ENCODE results near the gene ZBTB45.
"Not testable (repeated sequence)": the region's sequence is repeated elsewhere in the genome, so short reads cannot be mapped to it uniquely, and the experiment has no call there.

The ZBTB45 gene

DNA sequence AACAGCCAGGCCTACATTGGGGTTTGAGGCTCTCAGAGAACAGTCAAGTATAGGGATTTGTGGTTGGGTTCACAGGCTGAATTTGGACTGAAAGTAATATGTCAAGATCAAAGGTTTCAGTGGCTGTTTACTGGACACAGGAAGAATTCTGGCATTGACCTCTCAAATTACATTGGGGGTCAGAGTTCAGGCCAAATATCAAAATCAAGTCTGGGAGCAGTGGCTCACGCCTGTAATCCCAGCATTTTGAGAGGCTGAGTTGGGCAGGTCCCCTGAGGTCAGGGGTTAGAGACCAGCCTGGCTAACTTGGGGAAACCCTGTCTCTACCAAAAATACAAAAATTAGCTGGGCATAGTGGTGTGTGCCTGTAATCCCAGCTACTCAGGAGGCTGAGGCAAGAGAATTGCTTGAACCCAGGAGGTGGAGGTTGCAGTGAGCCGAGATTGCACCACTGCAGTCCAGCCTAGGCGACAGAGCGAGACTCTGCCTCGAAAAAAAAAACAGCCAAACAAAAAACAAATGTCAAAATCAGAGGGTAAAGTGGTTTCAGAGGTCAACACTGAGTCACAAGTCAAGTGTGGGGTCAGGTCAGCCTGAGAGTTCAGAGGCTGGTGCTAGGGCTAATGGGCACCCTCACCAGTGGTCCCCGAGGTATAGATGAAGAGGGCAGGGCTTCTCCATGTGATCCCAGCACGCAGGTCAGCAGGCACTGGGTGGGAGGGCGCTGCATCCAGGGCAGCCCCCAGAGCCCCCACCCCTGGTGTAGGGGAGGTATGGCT lies 9.3 kb downstream of the ZBTB45 start:
- DNase-seq: no peak

DNA sequence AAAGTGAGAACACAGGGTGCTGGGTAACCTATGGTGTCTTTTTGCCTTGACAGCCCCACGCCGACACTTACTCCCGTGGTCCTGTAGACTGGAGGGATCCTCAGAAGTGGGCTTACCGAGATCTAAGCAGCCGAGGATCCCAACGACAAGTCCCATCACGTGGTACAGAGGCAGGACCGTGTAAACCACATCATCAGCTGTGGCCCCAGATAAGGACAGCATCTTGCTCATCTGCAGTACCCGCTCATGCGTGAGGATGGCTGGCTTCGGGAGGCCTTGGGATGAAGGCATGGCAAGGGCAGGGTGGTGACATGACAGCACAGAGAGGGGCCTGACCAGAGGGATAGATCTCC lies 9.9 kb downstream of the ZBTB45 start:
- no peak for DNase-seq

DNA sequence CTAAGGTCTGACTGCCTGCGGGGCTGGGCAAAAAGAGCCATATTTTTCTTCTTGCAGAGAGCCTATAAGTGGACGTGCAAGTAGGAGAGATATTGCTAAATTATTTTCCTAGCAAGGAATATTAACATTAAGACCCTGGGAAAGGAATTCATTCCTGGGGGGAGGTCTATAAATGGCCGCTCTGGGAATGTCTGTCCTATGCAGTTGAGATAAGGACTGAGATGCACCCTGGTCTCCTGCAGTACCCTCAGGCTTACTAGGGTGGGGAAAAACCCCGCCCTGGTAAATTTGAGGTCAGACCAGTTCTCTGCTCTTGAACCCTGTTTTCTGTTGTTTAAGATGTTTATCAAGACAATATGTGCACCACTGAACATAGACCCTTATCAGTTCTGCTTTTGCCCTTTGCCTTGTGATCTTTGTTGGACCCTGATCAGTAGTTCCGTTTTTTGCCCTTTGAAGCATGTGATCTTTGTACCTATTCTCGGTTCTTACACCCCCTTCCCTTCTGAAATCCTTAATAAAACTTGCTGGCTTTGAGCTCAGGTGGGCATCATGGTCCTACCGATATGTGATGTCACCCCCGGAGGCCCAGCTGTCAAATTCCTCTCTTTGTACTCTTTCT lies 11.9 kb downstream of the ZBTB45 start:
- DNase-seq: not testable (repeated sequence)

- DNase-seq: no peak
Observed at GRCh38 chr19:58500242-58500641, 19.4 kb downstream of the ZBTB45 start.

DNA sequence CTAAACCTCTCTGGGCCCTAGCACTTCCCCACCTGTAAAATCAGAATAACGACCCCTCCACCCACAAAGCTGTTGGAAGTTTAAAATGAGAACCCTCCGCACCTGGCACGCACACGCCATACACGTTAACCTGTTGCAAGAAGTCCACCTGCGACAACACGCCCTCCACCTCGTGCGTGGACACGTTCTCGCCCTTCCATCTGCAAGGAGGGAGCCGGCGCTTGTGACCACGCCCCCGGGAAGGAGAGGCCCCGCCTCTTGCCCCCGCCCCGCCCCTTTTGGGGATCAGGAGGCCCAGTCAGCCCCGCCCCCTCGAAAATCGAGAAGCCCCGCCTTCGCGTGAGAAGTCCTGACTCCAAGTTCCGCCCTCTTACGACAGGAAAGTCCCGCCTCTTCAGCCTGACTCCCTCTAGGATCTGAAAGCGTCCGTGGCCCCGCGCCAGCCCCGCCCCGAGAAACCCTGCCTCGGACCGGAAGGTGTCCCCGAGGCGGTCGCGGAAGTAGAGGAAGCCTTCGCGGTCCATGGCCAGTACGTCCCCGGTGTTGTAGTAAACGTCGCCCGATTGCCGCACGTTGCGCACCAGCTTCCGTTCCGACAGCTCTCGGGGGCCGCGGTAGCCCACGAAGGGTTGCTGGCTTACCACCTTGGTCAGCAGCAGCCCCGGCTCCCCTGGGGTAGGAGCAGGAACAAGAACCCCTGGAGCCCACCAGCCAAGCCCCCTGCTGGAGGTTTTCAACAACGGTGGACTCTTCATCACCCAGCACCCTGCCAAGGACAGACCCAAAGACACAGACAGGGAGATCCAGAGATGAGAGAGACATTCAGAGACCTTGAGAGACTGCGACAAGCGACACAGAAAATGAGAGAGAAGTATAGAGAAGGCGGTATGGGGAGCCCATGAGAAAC lies 20.3 kb downstream of the ZBTB45 start:
- peak; percentile 99 for DNase-seq

DNA sequence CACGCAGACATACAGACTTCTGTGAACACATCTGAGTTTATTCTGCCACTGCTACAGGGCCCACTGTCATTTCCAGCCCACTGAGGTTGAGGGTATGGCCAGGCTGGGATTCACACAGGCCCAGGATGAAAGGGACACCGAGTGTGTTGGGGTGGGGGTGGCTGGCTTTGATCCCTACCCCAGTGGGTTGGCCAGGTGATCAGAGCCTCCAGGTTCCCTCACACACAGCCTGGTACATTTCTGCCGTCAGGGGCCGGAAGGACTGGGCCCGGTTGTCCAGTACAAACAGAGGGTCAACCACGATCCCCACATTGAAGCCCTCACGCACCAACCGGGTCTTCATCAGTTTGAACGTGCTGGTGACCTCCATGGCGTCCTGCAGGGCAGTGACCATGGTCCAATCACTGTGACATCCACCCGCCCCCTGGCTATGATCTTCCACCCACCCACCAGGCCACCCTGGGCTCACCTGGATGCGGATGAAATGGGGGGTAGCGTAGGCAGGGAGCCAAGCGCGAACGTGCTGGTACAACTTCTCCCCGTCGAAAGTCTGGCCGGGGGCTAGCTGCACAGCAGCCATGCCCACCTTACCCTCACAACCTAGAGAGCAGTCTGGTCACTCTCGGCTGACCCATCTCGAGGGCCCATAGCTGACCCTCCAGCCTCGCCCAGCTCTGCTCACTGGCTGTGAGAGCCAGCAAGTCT lies 21.1 kb downstream of the ZBTB45 start:
- no peak for DNase-seq

- DNase-seq: no peak
Observed at GRCh38 chr19:58497634-58498170, 21.9 kb downstream of the ZBTB45 start.

DNA sequence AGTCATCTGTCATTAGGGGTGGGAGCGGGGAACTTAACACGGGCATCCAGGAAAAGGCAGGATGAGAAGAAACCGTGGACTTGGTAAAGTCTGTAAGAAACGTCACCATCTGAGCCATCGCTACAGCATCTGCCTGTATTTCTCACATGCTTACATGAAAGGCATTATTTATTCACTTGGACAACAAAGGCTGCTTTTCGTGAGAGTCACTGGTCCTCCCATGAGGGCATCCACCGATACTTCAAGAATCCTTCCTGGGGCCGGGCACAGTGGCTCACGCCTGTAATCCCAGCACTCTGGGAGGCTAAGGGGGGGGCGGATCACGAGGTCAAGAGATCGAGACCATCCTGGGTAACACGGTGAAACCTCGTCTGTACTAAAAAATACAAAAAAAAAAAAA lies 27.3 kb downstream of the ZBTB45 start:
- DNase-seq: no peak

GRCh38 chr19:58491393-58491792 lies 28.2 kb downstream of the ZBTB45 start:
- no peak for DNase-seq

DNA sequence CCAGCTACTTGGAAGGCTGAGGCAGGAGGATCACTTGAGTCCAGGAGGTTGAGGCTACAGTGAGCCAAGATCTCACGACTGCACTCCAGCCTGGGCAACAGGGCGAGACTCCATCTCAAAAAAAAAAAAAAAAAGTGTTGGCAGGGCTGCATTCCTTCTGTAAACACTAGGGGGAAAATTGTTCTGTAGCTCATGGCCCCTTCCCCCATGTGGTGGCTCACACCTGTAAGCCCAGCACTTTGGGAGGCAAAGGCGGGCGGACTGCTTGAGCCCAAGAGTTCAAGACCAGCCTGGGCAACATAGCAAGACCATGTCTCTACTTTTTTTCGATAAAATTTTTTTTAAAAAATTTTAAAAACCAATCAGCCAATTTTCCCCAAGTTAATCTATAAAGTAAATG lies 35.3 kb downstream of the ZBTB45 start:
- not testable (repeated sequence) for DNase-seq

DNA sequence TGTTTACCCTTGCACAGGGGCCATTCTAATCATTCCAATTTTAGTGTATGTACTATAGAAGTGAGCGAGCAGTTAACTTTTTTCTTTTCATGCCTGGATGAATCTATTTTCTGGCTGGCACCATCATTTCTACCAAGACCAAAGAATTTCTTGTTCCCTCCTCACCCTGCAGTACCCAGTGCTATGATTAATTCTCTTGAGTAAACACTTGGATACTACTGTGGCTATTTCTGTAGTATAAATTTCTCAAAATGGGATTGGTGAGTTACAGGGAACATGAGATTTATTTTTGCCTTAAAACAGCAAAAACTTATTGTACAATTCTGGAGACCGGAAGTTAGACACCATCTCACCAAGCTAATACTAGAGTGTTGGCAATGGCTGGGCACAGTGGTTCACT lies 35.8 kb downstream of the ZBTB45 start:
- DNase-seq: no peak

DNA sequence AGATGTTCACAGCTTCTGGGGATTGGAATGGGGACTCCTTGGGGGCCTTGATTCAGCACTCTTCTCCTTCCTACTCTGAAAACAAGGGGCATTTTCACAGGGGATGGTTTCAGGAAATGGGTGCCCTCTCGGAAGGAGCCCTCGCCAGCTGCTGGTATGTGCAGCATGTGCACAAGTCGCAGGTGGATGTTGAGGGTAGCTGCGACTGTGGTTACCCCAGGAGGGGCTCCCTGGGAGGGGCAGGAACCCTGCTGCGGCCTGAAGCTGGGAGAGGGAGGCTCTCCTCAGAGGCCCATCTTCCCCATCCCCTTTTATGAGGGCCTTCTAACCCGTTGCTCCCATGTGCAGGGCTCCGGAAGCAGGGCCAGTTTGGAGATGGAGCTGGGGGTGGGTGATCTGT lies 37.2 kb downstream of the ZBTB45 start:
- DNase-seq: no peak

- no peak for DNase-seq
Observed at GRCh38 chr19:58480831-58481230, 38.8 kb downstream of the ZBTB45 start.

DNA sequence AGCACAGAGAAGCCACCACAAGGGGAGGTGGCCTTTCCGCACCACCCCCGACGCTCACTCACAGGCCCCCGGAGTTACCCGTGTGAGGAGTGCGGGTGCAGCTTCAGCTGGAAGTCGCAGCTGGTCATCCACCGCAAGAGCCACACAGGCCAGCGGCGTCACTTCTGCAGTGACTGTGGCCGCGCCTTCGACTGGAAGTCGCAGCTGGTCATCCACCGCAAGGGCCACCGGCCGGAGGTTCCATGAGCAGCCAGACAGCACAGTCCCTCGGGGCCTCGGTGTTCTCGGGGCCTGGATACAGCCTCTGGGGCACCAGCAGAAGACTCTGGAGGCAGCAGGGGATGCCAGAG lies 39.2 kb downstream of the ZBTB45 start:
- no peak for DNase-seq

- DNase-seq: no peak
Observed at GRCh38 chr19:58479736-58480480, 39.7 kb downstream of the ZBTB45 start.

DNA sequence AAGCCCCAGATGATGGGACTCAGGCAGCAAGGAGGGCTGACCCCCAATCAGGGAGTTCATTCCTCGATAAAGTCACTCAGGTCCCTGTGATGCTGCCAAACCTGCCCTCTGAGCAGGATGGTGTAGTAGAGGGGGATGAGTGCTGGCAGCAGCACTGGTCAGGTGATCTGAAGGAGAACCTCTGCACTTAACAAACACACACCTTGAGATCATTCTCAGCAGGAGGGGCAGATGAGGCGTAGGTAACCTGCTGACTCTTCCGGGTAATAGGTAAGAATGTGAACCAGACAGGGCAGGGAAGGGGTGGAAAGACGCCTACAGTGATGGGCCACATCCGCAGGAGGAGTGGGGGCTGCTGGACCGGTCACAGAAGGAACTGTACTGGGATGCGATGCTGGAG lies 40.3 kb downstream of the ZBTB45 start:
- no peak for DNase-seq

DNA sequence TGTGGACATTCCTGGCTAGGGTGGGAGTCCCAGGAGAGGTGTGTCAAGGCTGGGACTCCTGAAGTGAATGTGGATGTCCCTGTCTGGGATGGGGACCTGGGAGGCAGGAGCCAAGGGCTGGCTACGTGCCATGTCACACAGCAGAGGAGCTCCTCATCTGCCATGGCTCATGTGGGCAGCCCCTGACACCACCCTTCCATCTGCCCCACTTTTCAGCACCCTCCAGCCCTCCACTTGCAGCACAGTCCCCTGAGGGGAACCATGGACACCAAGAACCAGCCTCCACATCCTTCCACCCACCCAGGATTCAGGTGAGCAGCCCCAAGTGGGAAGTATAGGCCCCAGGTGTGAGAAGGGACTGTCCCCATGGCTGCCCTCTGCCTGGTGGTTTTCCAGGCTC lies 41.7 kb downstream of the ZBTB45 start:
- no peak for DNase-seq

- DNase-seq: no peak
Observed at GRCh38 chr19:58477130-58477529, 42.5 kb downstream of the ZBTB45 start.

- peak; percentile 51 for DNase-seq
Observed at GRCh38 chr19:58476498-58477015, 43.1 kb downstream of the ZBTB45 start.

DNA sequence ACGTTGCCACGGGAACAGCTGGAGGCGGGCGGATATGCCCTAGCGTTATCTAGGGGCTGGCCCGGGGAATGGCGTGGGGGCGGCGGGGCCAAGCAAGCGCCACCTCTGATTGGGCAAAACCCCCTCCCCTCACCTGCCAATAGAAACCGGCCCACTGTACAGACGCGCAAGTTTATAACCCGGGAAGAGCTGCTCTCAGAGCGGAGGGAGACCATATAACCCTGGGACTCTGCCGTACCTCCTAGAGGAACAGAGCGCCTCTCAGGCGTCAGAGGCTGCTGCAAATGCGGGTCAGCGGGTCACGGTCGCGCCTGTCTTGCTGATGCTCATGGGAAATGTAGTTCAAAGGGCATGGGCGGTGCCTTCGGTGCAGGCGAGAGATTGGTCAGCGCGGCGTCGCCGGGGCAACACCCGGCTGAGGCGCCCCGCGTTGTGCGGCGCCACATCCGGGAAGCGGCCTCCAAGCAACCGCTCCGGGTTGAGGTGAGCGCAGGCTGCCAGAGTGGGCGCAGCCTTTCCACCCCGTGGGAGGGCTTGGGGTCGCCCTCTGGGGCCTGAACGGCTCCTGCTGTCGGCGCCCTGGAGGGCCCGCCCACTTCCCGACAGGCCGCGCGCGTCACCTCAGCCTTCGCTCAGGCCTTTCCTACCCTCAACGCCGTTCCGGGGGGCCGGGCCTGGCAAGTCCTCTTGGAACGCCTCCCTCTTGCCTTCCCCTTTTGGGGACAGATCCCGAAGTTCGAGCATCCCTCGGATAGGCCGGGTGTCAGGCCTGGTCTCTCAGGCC lies 43.7 kb downstream of the ZBTB45 start, which contains the start of gene ZNF446:
TSS of gene ZNF446 (plus strand) at position 639 of the 784 bp plus-strand sequence. CDS start 867 bp downstream, outside the sequence.
- peak; percentile 98 for DNase-seq

Measured in femur (tissue), 1 donor.